ENCODE measurements around the gene MTARC2. TPM values are rescaled to one million over a fixed set of nuclear protein-coding genes. Genes with fewer than 3 reads are reported as not detected.

MTARC2 gene
- total and polyA plus RNA-seq, 10 donors = 4.8 to 27.2 (median 15.3) TPM

- H3K27me3 ChIP-seq (replicated peaks in 1 of 7) = no peaks in the 10 kb centered on the region
- peaks cover 0 to 22% (median 2%) of the 10 kb centered on the region in 6 donors for H3K36me3 ChIP-seq
- H3K27ac ChIP-seq = no peak overlapping the region
- TF ChIP-seq CTCF (IDR thresholded peaks at IDR 0.05 in 8 of 11, conservative IDR thresholded peaks at IDR 0.05 in 3 of 11) = no peak
- intact Hi-C loops (cut with DNase I; ENCODE audit: low total_unique reads) = no loop called here
- H3K9me3 ChIP-seq = no peaks in the 10 kb centered on the region
- no peak for DNase-seq
- no peak overlapping the region for H3K4me3 ChIP-seq
- H3K4me1 ChIP-seq = peaks cover 0 to 29% (median 7%) of the 10 kb centered on the region in 6 donors
- 48 to 72% (median 54%) methylated on average over 2 of the region's 2 CpGs for WGBS, 5 donors
These were observed 47.5 kb upstream of the MTARC2 start for GRCh38 chr1:220700556-220701179.

GRCh38 chr1:220701974-220702373 is 46.1 kb upstream of the MTARC2 start:
- Histone ChIP-seq H3K36me3 (peaks cover 0 to 14% (median 2%) of the 10 kb centered on the region in 6 donors), H3K4me3 (no peak overlapping the region), H3K27ac (no peak overlapping the region), H3K27me3 (replicated peaks in 1 of 7) (no peaks in the 10 kb centered on the region), H3K4me1 (peaks cover 0 to 41% (median 7%) of the 10 kb centered on the region in 6 donors), H3K9me3 (no peaks in the 10 kb centered on the region)
- WGBS, 5 donors = 27 to 45% (median 40%) methylated on average over 6 of the region's 6 CpGs
- no peak for TF ChIP-seq CTCF (IDR thresholded peaks at IDR 0.05 in 8 of 11, conservative IDR thresholded peaks at IDR 0.05 in 3 of 11)
- intact Hi-C loops (cut with DNase I; ENCODE audit: low total_unique reads) = no loop called here
- no peak for DNase-seq

- Histone ChIP-seq H3K27me3 (replicated peaks in 1 of 7) (no peaks in the 10 kb centered on the region), H3K4me3 (no peak overlapping the region), H3K4me1 (peaks cover 0 to 43% (median 7%) of the 10 kb centered on the region in 6 donors), H3K36me3 (peaks cover 0 to 7% (median 2%) of the 10 kb centered on the region in 6 donors), H3K27ac (no peak overlapping the region), H3K9me3 (no peaks in the 10 kb centered on the region)
- TF ChIP-seq CTCF (IDR thresholded peaks at IDR 0.05 in 8 of 11, conservative IDR thresholded peaks at IDR 0.05 in 3 of 11) = no peak
- TF ChIP-seq POLR2AphosphoS5 (IDR thresholded peaks at IDR 0.05) = no peak
- no peak for TF ChIP-seq POLR2A (IDR thresholded peaks at IDR 0.05)
- DNase-seq = no peak
- intact Hi-C loops (cut with DNase I; ENCODE audit: low total_unique reads) = no loop called here
- 26 to 57% (median 40%) methylated on average over 5 of the region's 5 CpGs for WGBS, 5 donors
These were observed 45.3 kb upstream of the MTARC2 start for GRCh38 chr1:220702733-220703270.

- 65 to 91% (median 78%) methylated on average over 4 of the region's 4 CpGs for WGBS, 5 donors
- DNase-seq = no peak
- no peak overlapping the region for H3K4me3 ChIP-seq
- no peaks in the 10 kb centered on the region for H3K27me3 ChIP-seq (replicated peaks in 1 of 7)
- no peak overlapping the region for H3K27ac ChIP-seq
- TF ChIP-seq CTCF (IDR thresholded peaks at IDR 0.05 in 8 of 11, conservative IDR thresholded peaks at IDR 0.05 in 3 of 11) (no peak), POLR2AphosphoS5 (IDR thresholded peaks at IDR 0.05) (no peak), POLR2A (IDR thresholded peaks at IDR 0.05) (no peak)
- peaks cover 0 to 3% (median 0%) of the 10 kb centered on the region in 6 donors for H3K36me3 ChIP-seq
- H3K9me3 ChIP-seq = no peaks in the 10 kb centered on the region
- peaks cover 0 to 43% (median 7%) of the 10 kb centered on the region in 6 donors for H3K4me1 ChIP-seq
- intact Hi-C loops (cut with DNase I; ENCODE audit: low total_unique reads) = no loop called here
These were observed 44.8 kb upstream of the MTARC2 start for GRCh38 chr1:220703305-220703704.

Data from spleen (tissue), 11 donors.